ENCODE data around the gene COPS7B.

The COPS7B gene

GRCh38 chr2:231780123-231780908, 5.9 kb upstream of the COPS7B start:
- DNase-seq (ENCODE audit: low read depth), result peak; percentile 33
- no peak for TF ChIP-seq CTCF (IDR thresholded peaks at IDR 0.05; ENCODE audit: low read length, missing control alignments)

GRCh38 chr2:231780909-231781797, 5.1 kb upstream of the COPS7B start, which contains the start of gene PDE6D:
TSS of gene PDE6D (minus strand) at chr2:231781282. CDS start at chr2:231781114, 168 bp downstream.
- TF ChIP-seq CTCF (IDR thresholded peaks at IDR 0.05; ENCODE audit: low read length, missing control alignments), result no peak
- peak; percentile 99 for DNase-seq (ENCODE audit: low read depth)
- H3K4me3 ChIP-seq (replicated peaks; ENCODE audit: low read depth, low read length), result peak within 1 kb of the TSS; percentile 63

More at GRCh38 chr2:231780123-231780908, 5.9 kb upstream of the COPS7B start:
- peak overlapping the region; percentile 63 for H3K4me3 ChIP-seq (replicated peaks; ENCODE audit: low read depth, low read length)

- peak; percentile 65 for DNase-seq (ENCODE audit: low read depth)
- TF ChIP-seq CTCF (IDR thresholded peaks at IDR 0.05; ENCODE audit: low read length, missing control alignments), result no peak
- peak overlapping the region; percentile 63 for H3K4me3 ChIP-seq (replicated peaks; ENCODE audit: low read depth, low read length)
Measured at GRCh38 chr2:231781798-231782726, 4.2 kb upstream of the COPS7B start.

- TF ChIP-seq CTCF (IDR thresholded peaks at IDR 0.05; ENCODE audit: low read length, missing control alignments), result no peak
- H3K4me3 ChIP-seq (replicated peaks; ENCODE audit: low read depth, low read length), result no peak overlapping the region
- no peak for DNase-seq (ENCODE audit: low read depth)
Measured at GRCh38 chr2:231785413-231785812, 832 bp upstream of the COPS7B start.

GRCh38 chr2:231785822-231786176, 446 bp upstream of the COPS7B start:
- H3K4me3 ChIP-seq (replicated peaks; ENCODE audit: low read depth, low read length), result peak overlapping the region; percentile 90
- no peak for TF ChIP-seq CTCF (IDR thresholded peaks at IDR 0.05; ENCODE audit: low read length, missing control alignments)
- no peak for DNase-seq (ENCODE audit: low read depth)

GRCh38 chr2:231786917-231787292, 660 bp downstream of the COPS7B start:
- H3K4me3 ChIP-seq (replicated peaks; ENCODE audit: low read depth, low read length), result peak overlapping the region; percentile 90
- no peak for TF ChIP-seq CTCF (IDR thresholded peaks at IDR 0.05; ENCODE audit: low read length, missing control alignments)
- DNase-seq (ENCODE audit: low read depth), result no peak

Data from fibroblast of pulmonary artery (primary cell).